ENCODE measurements around the gene DENND4C. TPM values are rescaled to one million over a fixed set of nuclear protein-coding genes. Genes with fewer than 3 reads are reported as not detected.
"Not testable (repeated sequence)": the region's sequence is repeated elsewhere in the genome, so short reads cannot be mapped to it uniquely, and the experiment has no call there.

DENND4C gene
- total RNA-seq, 1 experiment from 2014 or later = 14.8 TPM

- no peaks in the 10 kb centered on the region for H3K27me3 ChIP-seq (replicated peaks)
- H3K27ac ChIP-seq = no peak overlapping the region
- no peak for DNase-seq (ENCODE audit: low read depth in 1 of 2, low spot score in 2 of 2)
- no peaks in the 10 kb centered on the region for H3K9me3 ChIP-seq (replicated peaks)
- peaks cover 14% of the 10 kb centered on the region for H3K4me1 ChIP-seq (replicated peaks)
- H3K4me3 ChIP-seq = no peak overlapping the region
- H3K36me3 ChIP-seq = peaks cover 70% of the 10 kb centered on the region
Observed at GRCh38 chr9:19378164-19378563, 147.7 kb downstream of the DENND4C start.

- DNase-seq (ENCODE audit: low read depth in 1 of 2, low spot score in 2 of 2) = no peak
- H3K27ac ChIP-seq = no peak overlapping the region
- H3K4me1 ChIP-seq (replicated peaks) = peaks cover 14% of the 10 kb centered on the region
- peak overlapping the region; percentile 81 for H3K4me3 ChIP-seq
- peaks cover 65% of the 10 kb centered on the region for H3K36me3 ChIP-seq
- no peaks in the 10 kb centered on the region for H3K27me3 ChIP-seq (replicated peaks)
- H3K9me3 ChIP-seq (replicated peaks) = no peaks in the 10 kb centered on the region
Observed at GRCh38 chr9:19378647-19379046, 148.2 kb downstream of the DENND4C start.

- Histone ChIP-seq H3K9me3 (replicated peaks) (no peaks in the 10 kb centered on the region), H3K4me3 (peak overlapping the region; percentile 81), H3K4me1 (replicated peaks) (peaks cover 14% of the 10 kb centered on the region), H3K27me3 (replicated peaks) (no peaks in the 10 kb centered on the region), H3K36me3 (peaks cover 59% of the 10 kb centered on the region), H3K27ac (peak overlapping the region; percentile 83)
- no peak for DNase-seq (ENCODE audit: low read depth in 1 of 2, low spot score in 2 of 2)
Observed at GRCh38 chr9:19379283-19379682, 148.8 kb downstream of the DENND4C start.

- peaks cover 55% of the 10 kb centered on the region for H3K36me3 ChIP-seq
- no peak for DNase-seq (ENCODE audit: low read depth in 1 of 2, low spot score in 2 of 2)
- no peaks in the 10 kb centered on the region for H3K27me3 ChIP-seq (replicated peaks)
Observed at GRCh38 chr9:19379697-19380046, 149.2 kb downstream of the DENND4C start.

GRCh38 chr9:19380826-19381075 lies 150.3 kb downstream of the DENND4C start:
- peak overlapping the region; percentile 83 for H3K27ac ChIP-seq
- DNase-seq (ENCODE audit: low read depth in 1 of 2, low spot score in 2 of 2) = no peak
- H3K27me3 ChIP-seq (replicated peaks) = no peaks in the 10 kb centered on the region
- peaks cover 44% of the 10 kb centered on the region for H3K36me3 ChIP-seq
- no peaks in the 10 kb centered on the region for H3K9me3 ChIP-seq (replicated peaks)
- H3K4me1 ChIP-seq (replicated peaks) = peaks cover 14% of the 10 kb centered on the region
- peak overlapping the region; percentile 81 for H3K4me3 ChIP-seq

More at GRCh38 chr9:19379697-19380046, 149.2 kb downstream of the DENND4C start:
- H3K9me3 ChIP-seq (replicated peaks) = no peaks in the 10 kb centered on the region
- peak overlapping the region; percentile 83 for H3K27ac ChIP-seq
- peaks cover 14% of the 10 kb centered on the region for H3K4me1 ChIP-seq (replicated peaks)
- H3K4me3 ChIP-seq = peak overlapping the region; percentile 81

GRCh38 chr9:19381656-19382055 lies 151.2 kb downstream of the DENND4C start:
- DNase-seq (ENCODE audit: low read depth in 1 of 2, low spot score in 2 of 2) = no peak
- no peaks in the 10 kb centered on the region for H3K9me3 ChIP-seq (replicated peaks)

GRCh38 chr9:19385212-19385611 lies 154.7 kb downstream of the DENND4C start:
- H3K27me3 ChIP-seq (replicated peaks); H3K4me3 ChIP-seq; H3K36me3 ChIP-seq; H3K27ac ChIP-seq; H3K4me1 ChIP-seq (replicated peaks); DNase-seq (ENCODE audit: low read depth in 1 of 2, low spot score in 2 of 2); H3K9me3 ChIP-seq (replicated peaks): not testable (repeated sequence)

More at GRCh38 chr9:19381656-19382055, 151.2 kb downstream of the DENND4C start:
- H3K27ac ChIP-seq = no peak overlapping the region
- H3K4me3 ChIP-seq = no peak overlapping the region
- no peaks in the 10 kb centered on the region for H3K27me3 ChIP-seq (replicated peaks)
- peaks cover 14% of the 10 kb centered on the region for H3K4me1 ChIP-seq (replicated peaks)
- H3K36me3 ChIP-seq = peaks cover 35% of the 10 kb centered on the region

GRCh38 chr9:19385786-19386501 lies 155.5 kb downstream of the DENND4C start:
- H3K36me3 ChIP-seq = no peaks in the 10 kb centered on the region
- no peak overlapping the region for H3K4me3 ChIP-seq
- H3K27me3 ChIP-seq (replicated peaks) = no peaks in the 10 kb centered on the region
- H3K4me1 ChIP-seq (replicated peaks) = peaks cover 3% of the 10 kb centered on the region; the same call in 1 of the 2 replicates
- H3K9me3 ChIP-seq (replicated peaks) = no peaks in the 10 kb centered on the region
- no peak for DNase-seq (ENCODE audit: low read depth in 1 of 2, low spot score in 2 of 2)
- no peak overlapping the region for H3K27ac ChIP-seq

GRCh38 chr9:19386502-19387044 lies 156.1 kb downstream of the DENND4C start:
- Histone ChIP-seq H3K27ac (no peak overlapping the region), H3K27me3 (replicated peaks) (no peaks in the 10 kb centered on the region), H3K36me3 (no peaks in the 10 kb centered on the region), H3K9me3 (replicated peaks) (no peaks in the 10 kb centered on the region), H3K4me3 (no peak overlapping the region), H3K4me1 (replicated peaks) (no peaks in the 10 kb centered on the region)
- no peak for DNase-seq (ENCODE audit: low read depth in 1 of 2, low spot score in 2 of 2)

- H3K9me3 ChIP-seq (replicated peaks) = no peaks in the 10 kb centered on the region
- H3K36me3 ChIP-seq = no peaks in the 10 kb centered on the region
- H3K27me3 ChIP-seq (replicated peaks) = no peaks in the 10 kb centered on the region
- DNase-seq (ENCODE audit: low read depth in 1 of 2, low spot score in 2 of 2) = no peak
- H3K27ac ChIP-seq = no peak overlapping the region
- H3K4me1 ChIP-seq (replicated peaks) = no peaks in the 10 kb centered on the region
- no peak overlapping the region for H3K4me3 ChIP-seq
Observed at GRCh38 chr9:19387317-19387716, 156.8 kb downstream of the DENND4C start.

GRCh38 chr9:19389539-19389938 lies 159.0 kb downstream of the DENND4C start:
- H3K9me3 ChIP-seq (replicated peaks); H3K4me1 ChIP-seq (replicated peaks); DNase-seq (ENCODE audit: low read depth in 1 of 2, low spot score in 2 of 2); H3K27ac ChIP-seq; H3K4me3 ChIP-seq; H3K36me3 ChIP-seq; H3K27me3 ChIP-seq (replicated peaks): not testable (repeated sequence)

GRCh38 chr9:19397845-19398244 lies 167.4 kb downstream of the DENND4C start:
- no peak for DNase-seq (ENCODE audit: low read depth in 1 of 2, low spot score in 2 of 2)
- no peaks in the 10 kb centered on the region for H3K9me3 ChIP-seq (replicated peaks)
- H3K36me3 ChIP-seq = no peaks in the 10 kb centered on the region
- H3K27ac ChIP-seq = no peak overlapping the region
- H3K4me1 ChIP-seq (replicated peaks) = no peaks in the 10 kb centered on the region
- H3K27me3 ChIP-seq (replicated peaks) = no peaks in the 10 kb centered on the region
- no peak overlapping the region for H3K4me3 ChIP-seq

- not testable (repeated sequence) for H3K4me3 ChIP-seq; DNase-seq (ENCODE audit: low read depth in 1 of 2, low spot score in 2 of 2); H3K9me3 ChIP-seq (replicated peaks); H3K27me3 ChIP-seq (replicated peaks); H3K27ac ChIP-seq; H3K36me3 ChIP-seq; H3K4me1 ChIP-seq (replicated peaks)
Observed at GRCh38 chr9:19403231-19403630, 172.7 kb downstream of the DENND4C start.

GRCh38 chr9:19404283-19405075 lies 174.0 kb downstream of the DENND4C start:
- Histone ChIP-seq H3K4me1 (replicated peaks) (no peaks in the 10 kb centered on the region), H3K27me3 (replicated peaks) (no peaks in the 10 kb centered on the region), H3K9me3 (replicated peaks) (no peaks in the 10 kb centered on the region), H3K27ac (no peak overlapping the region), H3K36me3 (no peaks in the 10 kb centered on the region), H3K4me3 (no peak overlapping the region)
- no peak for DNase-seq (ENCODE audit: low read depth in 1 of 2, low spot score in 2 of 2)

All from SJSA1 (cell line).